Left lung (tissue), 10 donors: ENCODE measurements around the gene DDX41. TPM values are rescaled to one million over a fixed set of nuclear protein-coding genes. Genes with fewer than 3 reads are reported as not detected.
A peak's percentile ranks its signal among the peaks of the same experiment; 100 is the strongest.

Experiments
- ATAC-seq: fragments of 200-7000 bp; cut with Tn5 transposase; one replicate; pipeline ENCODE4 v1.9.1; 2020; ENCODE audit warnings: moderate library complexity
- DNase-seq, 4 donors: peaks; one replicate each; pipeline ENCODE4 v3.0.0-alpha.2; 2013 to 2020
- H3K27ac ChIP-seq, 2 donors: fragments of 200-600 bp; sonication (generic) in 1 of 2; one replicate each; pipeline versions ENCODE4 v1.5.0 to v1.8.0; 2020 to 2021
- H3K27me3 ChIP-seq, 2 donors: fragments of 200-600 bp; sonication (generic) in 1 of 2; one replicate each; pipeline versions ENCODE4 v1.5.0 to v1.8.0; 2020 to 2021
- H3K36me3 ChIP-seq, 2 donors: fragments of 200-600 bp; sonication (generic) in 1 of 2; one replicate each; pipeline versions ENCODE4 v1.5.0 to v1.8.0; 2020 to 2021
- H3K4me1 ChIP-seq, 2 donors: fragments of 200-600 bp; one replicate each; pipeline ENCODE4 v1.8.0; 2021
- H3K4me3 ChIP-seq, 2 donors: fragments of 200-600 bp; sonication (generic) in 1 of 2; one replicate each; pipeline versions ENCODE4 v1.5.0 to v1.8.0; 2020 to 2021; ENCODE audit warnings: mild to moderate bottlenecking in 1 of 2
- H3K9me3 ChIP-seq, 2 donors: fragments of 200-600 bp; sonication (generic) in 1 of 2; one replicate each; pipeline versions ENCODE4 v1.5.0 to v1.8.0; 2020 to 2021
- intact Hi-C, 2 donors: fragments of 100-400 bp; cut with DNase I; formaldehyde crosslinking; loops; one replicate each; pipeline versions ENCODE4 v1.11.2 to v1.14.2; 2022
- polyA plus RNA-seq, 6 donors: library from polyadenylated mRNA; unstranded; fragments of 120-200 nt; gene quantifications; one replicate each; pipeline ENCODE4 v1.2.1, GENCODE V29; 2013; ENCODE audit not compliant: insufficient read length in 6 of 6
- total RNA-seq, 2 donors: library from RNA; stranded (reverse); fragmentation: NEBNext Ultra II Directional; extraction: Animal tissue kit (Norgen Biotek cat#: 25700); gene quantifications; one replicate each; pipeline ENCODE4 v1.2.1, GENCODE V29; 2021
- TF ChIP-seq, protein P1 (sequence below), 2 donors: fragments of 200-600 bp; sonication (generic) in 1 of 2; IDR thresholded peaks; one replicate each; pipeline versions ENCODE4 v1.5.0 to v1.8.0; 2021; ENCODE audit warnings: antibody characterized with exemption in 2 of 2
- donor health status: DM: no; HTN: yes; CAD: no.
- donor health status: DM: no; HTN: no; CAD: no.

DDX41 gene
- total and polyA plus RNA-seq, 8 donors: 65.9 to 90.2 (median 81.9) TPM

DNA sequence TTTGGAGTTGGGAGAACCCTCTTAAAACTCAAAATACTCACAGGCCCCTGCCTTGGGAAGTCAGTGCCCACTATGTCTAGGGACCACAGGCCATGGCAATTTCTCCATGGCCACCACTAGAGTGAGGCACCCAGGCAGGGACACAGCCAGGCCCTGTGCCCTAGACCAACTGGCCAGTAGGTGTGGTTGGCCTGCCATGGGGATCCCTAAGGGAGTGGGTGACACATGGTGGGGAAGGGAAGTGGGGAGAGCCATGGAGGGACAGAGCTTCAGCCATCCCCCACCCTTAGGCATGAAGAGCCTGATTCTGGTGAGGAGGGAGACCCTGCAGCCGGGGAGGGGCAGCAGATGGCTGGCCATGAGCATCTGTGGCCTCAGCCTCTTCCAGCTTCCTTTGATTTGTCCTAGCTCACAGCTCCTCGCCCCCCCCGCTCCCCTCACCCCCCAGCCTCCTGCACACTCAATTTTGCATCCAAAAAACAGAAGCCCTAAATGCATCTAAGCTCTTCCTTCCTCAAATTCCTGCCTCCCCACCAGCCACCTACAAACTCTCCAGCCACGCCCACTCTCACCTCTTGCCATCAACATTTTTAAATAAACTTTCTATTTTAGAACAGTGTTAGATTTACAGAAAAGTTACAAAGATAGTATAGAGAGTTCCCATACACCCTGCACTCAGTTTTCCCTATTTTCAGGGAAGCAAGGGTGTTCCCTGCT, 41.8 kb downstream of the DDX41 start:
- no peaks in the 10 kb centered on the region for H3K9me3 ChIP-seq
- no peak for DNase-seq
- intact Hi-C loops: no loop called here
- ATAC-seq: no peak
- no peak overlapping the region for H3K4me3 ChIP-seq
- TF ChIP-seq, protein P1, sequence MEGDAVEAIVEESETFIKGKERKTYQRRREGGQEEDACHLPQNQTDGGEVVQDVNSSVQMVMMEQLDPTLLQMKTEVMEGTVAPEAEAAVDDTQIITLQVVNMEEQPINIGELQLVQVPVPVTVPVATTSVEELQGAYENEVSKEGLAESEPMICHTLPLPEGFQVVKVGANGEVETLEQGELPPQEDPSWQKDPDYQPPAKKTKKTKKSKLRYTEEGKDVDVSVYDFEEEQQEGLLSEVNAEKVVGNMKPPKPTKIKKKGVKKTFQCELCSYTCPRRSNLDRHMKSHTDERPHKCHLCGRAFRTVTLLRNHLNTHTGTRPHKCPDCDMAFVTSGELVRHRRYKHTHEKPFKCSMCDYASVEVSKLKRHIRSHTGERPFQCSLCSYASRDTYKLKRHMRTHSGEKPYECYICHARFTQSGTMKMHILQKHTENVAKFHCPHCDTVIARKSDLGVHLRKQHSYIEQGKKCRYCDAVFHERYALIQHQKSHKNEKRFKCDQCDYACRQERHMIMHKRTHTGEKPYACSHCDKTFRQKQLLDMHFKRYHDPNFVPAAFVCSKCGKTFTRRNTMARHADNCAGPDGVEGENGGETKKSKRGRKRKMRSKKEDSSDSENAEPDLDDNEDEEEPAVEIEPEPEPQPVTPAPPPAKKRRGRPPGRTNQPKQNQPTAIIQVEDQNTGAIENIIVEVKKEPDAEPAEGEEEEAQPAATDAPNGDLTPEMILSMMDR (IDR thresholded peaks at IDR 0.05): no peak
- no peak overlapping the region for H3K27ac ChIP-seq
- H3K36me3 ChIP-seq: no peaks in the 10 kb centered on the region
- H3K27me3 ChIP-seq: peaks cover 0 to 33% of the 10 kb centered on the region in 2 donors
- peaks cover 29 to 50% of the 10 kb centered on the region in 2 donors for H3K4me1 ChIP-seq

DNA sequence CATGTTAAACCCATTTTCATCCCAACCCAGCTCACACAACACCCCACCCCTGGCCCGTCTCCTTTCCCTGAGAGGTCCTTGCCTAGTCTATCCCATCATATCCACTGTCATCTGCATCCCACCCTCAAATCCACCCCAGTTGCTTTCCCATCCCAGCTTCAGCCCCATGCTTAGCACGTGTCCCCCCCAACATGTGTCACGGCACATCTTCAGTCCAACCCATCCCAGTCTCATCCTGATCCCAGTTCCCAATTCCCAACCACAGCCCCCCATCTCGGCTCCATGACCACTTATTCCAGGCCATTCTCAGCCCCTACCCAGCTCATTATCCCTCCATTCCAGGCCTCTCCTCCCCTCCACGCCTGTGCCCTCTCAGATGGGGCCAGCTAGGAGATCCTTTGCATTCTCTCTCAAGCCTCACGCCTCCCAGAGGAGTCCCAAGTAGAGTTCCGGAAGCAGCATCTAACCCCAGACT, 42.7 kb downstream of the DDX41 start:
- TF ChIP-seq, protein P1 (IDR thresholded peaks at IDR 0.05): no peak
- no peak for ATAC-seq
- H3K4me3 ChIP-seq: no peak overlapping the region
- H3K9me3 ChIP-seq: no peaks in the 10 kb centered on the region
- H3K4me1 ChIP-seq: peaks cover 19 to 40% of the 10 kb centered on the region in 2 donors
- no peak for DNase-seq
- no peak overlapping the region for H3K27ac ChIP-seq
- no peaks in the 10 kb centered on the region for H3K36me3 ChIP-seq
- intact Hi-C loops: no loop called here
- peaks cover 0 to 33% of the 10 kb centered on the region in 2 donors for H3K27me3 ChIP-seq

DNA sequence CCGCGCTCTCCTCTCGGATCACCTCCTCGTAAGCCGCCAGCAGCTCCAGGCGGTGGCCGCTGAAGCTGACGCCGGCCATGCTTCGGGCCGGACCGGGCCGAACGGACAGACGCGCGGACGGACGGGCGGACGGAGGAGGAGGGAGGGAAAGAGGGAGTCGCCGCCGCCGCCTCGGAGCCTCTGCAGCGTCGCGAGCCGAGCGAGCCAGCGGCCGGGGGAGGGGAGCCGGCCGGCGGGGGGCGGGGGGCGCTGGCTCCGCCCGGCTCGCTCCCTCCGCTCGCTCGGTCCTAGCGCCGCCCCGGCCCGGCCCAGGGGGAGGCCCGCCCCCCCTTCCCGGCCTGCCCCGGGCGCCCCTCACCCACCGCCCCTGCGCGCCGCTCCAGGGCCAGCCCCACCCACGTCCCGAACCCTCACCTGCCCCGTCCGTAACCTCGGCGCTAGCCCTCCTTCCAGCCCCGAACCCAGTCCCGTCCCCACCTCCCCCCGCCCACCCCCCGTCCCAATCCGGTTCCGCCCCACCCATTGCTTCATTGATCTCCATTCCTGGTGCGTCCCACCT, 43.2 kb downstream of the DDX41 start, which contains the start of gene DBN1:
TSS of gene DBN1 (minus strand) at position 192 of the 559 bp plus-strand sequence. CDS start at position 79, 113 bp downstream.
- H3K9me3 ChIP-seq: no peaks in the 10 kb centered on the region
- H3K36me3 ChIP-seq: no peaks in the 10 kb centered on the region
- peaks cover 0 to 33% of the 10 kb centered on the region in 2 donors for H3K27me3 ChIP-seq
- TF ChIP-seq, protein P1 (IDR thresholded peaks at IDR 0.05): no peak
- peaks cover 14 to 35% of the 10 kb centered on the region in 2 donors for H3K4me1 ChIP-seq
- peak; percentile 68 for ATAC-seq
- H3K27ac ChIP-seq: peak within 1 kb of the TSS; percentile 45 to 73
- intact Hi-C loops: no loop called here
- DNase-seq: peak in 2 of 4 donors; percentile 66 to 87
- H3K4me3 ChIP-seq: peak within 1 kb of the TSS; percentile 53 to 60

DNA sequence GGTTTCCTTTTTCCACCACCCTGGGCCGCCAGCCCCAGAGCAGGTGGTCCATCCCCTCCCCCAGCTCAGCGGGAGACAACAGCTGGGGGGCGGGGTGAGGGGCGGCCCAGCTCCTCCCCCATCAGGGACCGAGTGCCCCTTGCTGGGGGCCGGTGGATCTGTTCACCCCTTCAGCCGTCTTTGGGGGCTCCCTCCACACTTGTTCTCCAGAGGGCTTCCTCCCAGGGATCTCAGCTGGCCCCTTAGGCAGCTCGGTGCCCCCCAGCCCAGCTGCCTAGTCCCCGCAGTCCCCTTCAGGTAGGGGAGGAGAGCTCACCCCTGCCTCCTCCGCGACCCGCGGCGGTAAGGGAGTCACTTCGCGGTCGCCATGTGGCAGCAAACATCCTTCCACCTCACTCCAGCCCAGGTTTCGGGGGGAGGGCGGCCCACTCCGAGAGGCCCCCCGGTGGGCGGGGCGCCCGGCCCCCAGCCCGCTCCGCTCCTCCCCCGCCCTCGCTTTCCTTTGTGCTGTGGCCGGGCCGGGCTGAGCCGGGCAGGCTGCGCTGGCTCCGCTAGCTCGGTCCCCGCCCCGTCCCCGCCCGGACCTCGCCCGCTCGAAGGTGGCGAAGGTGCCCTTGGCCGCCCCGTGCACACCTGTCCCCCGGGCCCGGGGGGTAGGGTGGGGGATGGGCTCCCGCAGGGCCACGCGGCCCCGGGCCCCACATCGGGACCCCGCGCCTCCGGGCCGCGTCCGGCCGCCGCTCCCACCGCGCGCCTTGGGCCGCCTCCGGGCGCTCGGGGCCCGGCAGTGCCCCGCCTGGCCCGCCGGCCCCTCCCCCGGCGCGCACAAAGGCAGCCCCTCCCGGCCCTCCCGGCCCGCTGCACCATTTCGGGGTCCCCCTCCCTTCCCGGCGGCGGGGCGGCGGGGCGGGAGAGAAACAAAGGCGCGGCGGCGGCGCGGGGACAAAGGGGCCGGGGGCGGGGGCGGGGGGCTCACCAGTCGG, 44.0 kb downstream of the DDX41 start:
- DNase-seq: peak in 2 of 4 donors; percentile 55 to 86
- intact Hi-C loops: no loop called here
- peak; percentile 43 for ATAC-seq
- Histone ChIP-seq H3K9me3 (no peaks in the 10 kb centered on the region), H3K4me1 (peaks cover 11 to 27% of the 10 kb centered on the region in 2 donors), H3K27me3 (peaks cover 0 to 33% of the 10 kb centered on the region in 2 donors), H3K36me3 (no peaks in the 10 kb centered on the region), H3K27ac (peak overlapping the region; percentile 45 to 73), H3K4me3 (peak overlapping the region; percentile 53 to 60)
- TF ChIP-seq, protein P1 (IDR thresholded peaks at IDR 0.05): no peak
